OCI-LY3 (cell line): ENCODE data around the gene SPDYE2.
"Not testable (repeated sequence)": the region's sequence is repeated elsewhere in the genome, so short reads cannot be mapped to it uniquely, and the experiment has no call there.

ENCODE experiments used
- CTCF ChIP-seq: fragments of 200-600, 300-600 bp; sonication (generic); IDR thresholded peaks from 2 replicates; pipeline ENCODE4 v1.5.1; 2014; ENCODE audit warnings: antibody characterized with exemption, low read length, low read depth
- EZH2phosphoT487 ChIP-seq: fragments of 200-600 bp; shearing (Covaris generic); IDR thresholded peaks from 2 replicates; pipeline ENCODE4 v1.6.1; 2018; ENCODE audit warnings: antibody characterized with exemption, mixed run types, low read depth

- TF ChIP-seq CTCF, EZH2phosphoT487: not testable (repeated sequence)
These were observed 59.4 kb downstream of the SPDYE2 start for GRCh38 chr7:102610441-102610840.
